Gastrocnemius medialis (tissue), 4 donors: Measurements from ENCODE around the gene UPK3B.
"Not testable (repeated sequence)": the region's sequence is repeated elsewhere in the genome, so short reads cannot be mapped to it uniquely, and the experiment has no call there.

Experiments
- POLR2A ChIP-seq, 2 donors: fragments of 450-650 bp; IDR thresholded peaks; one replicate each; pipeline ENCODE4 v1.6.1; 2017; ENCODE audit warnings: antibody characterized with exemption in 2 of 2, mild to moderate bottlenecking in 2 of 2, moderate library complexity in 2 of 2
- TF ChIP-seq, protein P1 (sequence below), 5 experiments: fragments of 450-650 bp in 3 of 5; fragments of 200-600 bp in 2 of 5; sonication (generic) in 2 of 5; IDR thresholded peaks in 4 of 5; conservative IDR thresholded peaks in 1 of 5; 1 replicate in 4 of 5; 2 replicates in 1 of 5; pipeline ENCODE4 v1.5.1; 2016 to 2019; ENCODE audit warnings: antibody characterized with exemption in 5 of 5, mild to moderate bottlenecking in 3 of 5, moderate library complexity in 3 of 5

GRCh38 chr7:76497918-76498582, 12.3 kb upstream of the UPK3B start:
- TF ChIP-seq, protein P1, sequence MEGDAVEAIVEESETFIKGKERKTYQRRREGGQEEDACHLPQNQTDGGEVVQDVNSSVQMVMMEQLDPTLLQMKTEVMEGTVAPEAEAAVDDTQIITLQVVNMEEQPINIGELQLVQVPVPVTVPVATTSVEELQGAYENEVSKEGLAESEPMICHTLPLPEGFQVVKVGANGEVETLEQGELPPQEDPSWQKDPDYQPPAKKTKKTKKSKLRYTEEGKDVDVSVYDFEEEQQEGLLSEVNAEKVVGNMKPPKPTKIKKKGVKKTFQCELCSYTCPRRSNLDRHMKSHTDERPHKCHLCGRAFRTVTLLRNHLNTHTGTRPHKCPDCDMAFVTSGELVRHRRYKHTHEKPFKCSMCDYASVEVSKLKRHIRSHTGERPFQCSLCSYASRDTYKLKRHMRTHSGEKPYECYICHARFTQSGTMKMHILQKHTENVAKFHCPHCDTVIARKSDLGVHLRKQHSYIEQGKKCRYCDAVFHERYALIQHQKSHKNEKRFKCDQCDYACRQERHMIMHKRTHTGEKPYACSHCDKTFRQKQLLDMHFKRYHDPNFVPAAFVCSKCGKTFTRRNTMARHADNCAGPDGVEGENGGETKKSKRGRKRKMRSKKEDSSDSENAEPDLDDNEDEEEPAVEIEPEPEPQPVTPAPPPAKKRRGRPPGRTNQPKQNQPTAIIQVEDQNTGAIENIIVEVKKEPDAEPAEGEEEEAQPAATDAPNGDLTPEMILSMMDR (IDR thresholded peaks at IDR 0.05 in 4 of 5, conservative IDR thresholded peaks at IDR 0.05 in 1 of 5), result not testable (repeated sequence)
- TF ChIP-seq POLR2A (IDR thresholded peaks at IDR 0.05), result not testable (repeated sequence)
